HepG2 (cell line): ENCODE data around the gene PPEF2. TPM values are rescaled to one million over a fixed set of nuclear protein-coding genes. Genes with fewer than 3 reads are reported as not detected.

Source experiments
- ATAC-seq: fragments of 200-7000 bp; cut with Tn5 transposase; 3 replicates; pipeline ENCODE4 v1.9.1; 2020; ENCODE audit warnings: mild to moderate bottlenecking, moderate library complexity
- BruUV-seq: library from RNA; stranded (reverse); fragments of 400-500 nt; replicated peaks from 2 replicates; lab custom pipeline; 2021; lab: Mats Ljungman, UMichigan
- CTCF ChIA-PET: fragments of 300-600 bp; formaldehyde crosslinking; extraction: SDS; loops from one replicate; lab custom pipeline; 2021; ENCODE audit warnings: low total read pairs, inconsistent platforms, low intra/inter-chr PET ratio; lab: Yijun Ruan, JAX
- POLR2A ChIA-PET: fragments of 350-600 bp; sonication (Branson Sonifier 250); formaldehyde crosslinking; loops from one replicate; lab custom pipeline; 2020; ENCODE audit warnings: antibody characterized with exemption, inconsistent platforms; lab: Yijun Ruan, JAX
- DNase-seq: peaks from one replicate; pipeline ENCODE4 v3.0.0-alpha.2; 2015; ENCODE audit warnings: low spot score
- FAIRE-seq: peaks from 3 replicates; lab custom pipeline; 2011; peaks lifted over from hg19 to GRCh38; lab: Jason Lieb, UNC
- H2AFZ ChIP-seq: one replicate; pipeline ENCODE4 v1.6.1; 2011; ENCODE audit warnings: low read length, inconsistent platforms
- H3K27ac ChIP-seq: fragments of 300-600 bp; 3 replicates; pipeline ENCODE4 v1.8.0; 2011; ENCODE audit warnings: mixed run types, mild to moderate bottlenecking, mixed read lengths, low read length, inconsistent platforms; ENCODE audit not compliant: insufficient read depth; ENCODE audit errors: extremely low read length
- H3K27me3 ChIP-seq, 2 experiments: fragments of 200-600 bp in 1 of 2; 2 replicates in 1 of 2; 3 replicates in 1 of 2; pipeline versions ENCODE4 v1.6.0 to v1.8.0; 2011; ENCODE audit warnings: low read length in 2 of 2, mild to moderate bottlenecking in 2 of 2, moderate library complexity in 2 of 2, inconsistent platforms in 1 of 2; ENCODE audit not compliant: insufficient read depth in 2 of 2, control insufficient read depth in 1 of 2
- H3K36me3 ChIP-seq, 2 experiments: fragments of 200-600 bp in 1 of 2; replicated peaks in 1 of 2; 2 replicates in 1 of 2; 3 replicates in 1 of 2; pipeline versions ENCODE4 v1.5.1 to v1.8.0; 2011; ENCODE audit warnings: low read length in 2 of 2, inconsistent platforms in 1 of 2; ENCODE audit not compliant: insufficient read depth in 2 of 2, control insufficient read depth in 1 of 2
- H3K4me1 ChIP-seq: 2 replicates; pipeline ENCODE4 v1.5.1; 2012; ENCODE audit warnings: low read length, inconsistent platforms; ENCODE audit not compliant: insufficient read depth
- H3K4me2 ChIP-seq: 2 replicates; pipeline ENCODE4 v1.6.0; 2011; ENCODE audit warnings: low read depth, low read length, inconsistent platforms
- H3K4me3 ChIP-seq, 3 experiments: fragments of 200-600 bp in 1 of 3; sonication (generic), shearing (Covaris generic) in 1 of 3; replicated peaks in 1 of 3; 2 replicates each; pipeline ENCODE4 v1.5.1; 2011 to 2016; ENCODE audit warnings: low read length in 3 of 3, inconsistent platforms in 2 of 3, low read depth in 2 of 3, mild to moderate bottlenecking in 2 of 3, control low read depth in 1 of 3, mixed read lengths in 1 of 3; ENCODE audit not compliant: insufficient read depth in 1 of 3
- H3K79me2 ChIP-seq: one replicate; pipeline ENCODE4 v1.6.1; 2011; ENCODE audit warnings: low read length, inconsistent platforms; ENCODE audit not compliant: insufficient read depth
- H3K9ac ChIP-seq: 2 replicates; pipeline ENCODE4 v1.6.0; 2011; ENCODE audit warnings: mild to moderate bottlenecking, low read depth, low read length, inconsistent platforms; ENCODE audit not compliant: insufficient read depth
- H3K9me3 ChIP-seq: 2 replicates; pipeline ENCODE4 v1.5.1; 2012; ENCODE audit warnings: mild to moderate bottlenecking, low read length
- H4K20me1 ChIP-seq: 2 replicates; pipeline ENCODE4 v1.6.0; 2011; ENCODE audit warnings: inconsistent platforms, mild to moderate bottlenecking, low read length, moderate library complexity; ENCODE audit not compliant: insufficient read depth
- ATF1 ChIP-seq: IDR thresholded peaks from 2 replicates; pipeline ENCODE4 v1.6.1; 2016; ENCODE audit warnings: mild to moderate bottlenecking, control low read depth
- ATF2 ChIP-seq: sonication (generic); formaldehyde crosslinking; IDR thresholded peaks from 2 replicates; pipeline ENCODE4 v1.4.0; 2020; ENCODE audit warnings: missing genetic modification reagents
- CTCF ChIP-seq: sonication (generic); formaldehyde crosslinking; IDR thresholded peaks from 2 replicates; pipeline ENCODE4 v1.5.0; 2020; ENCODE audit warnings: mild to moderate bottlenecking, missing genetic modification reagents, moderate library complexity
- IRF2 ChIP-seq: IDR thresholded peaks from 2 replicates; pipeline ENCODE4 v1.6.1; 2018; ENCODE audit warnings: missing genetic modification reagents, missing compliant biosample characterization
- RAD21 ChIP-seq: fragments of 450-650 bp; formaldehyde crosslinking; IDR thresholded peaks from 2 replicates; pipeline ENCODE4 v1.5.0; 2020; ENCODE audit warnings: mild to moderate bottlenecking
- SMC3 ChIP-seq: IDR thresholded peaks from 2 replicates; pipeline ENCODE4 v1.6.1; 2011; ENCODE audit warnings: low read length, improper control_type of control experiment
- STAG1 ChIP-seq: sonication (generic); formaldehyde crosslinking; IDR thresholded peaks from 2 replicates; pipeline ENCODE4 v1.4.0; 2020; ENCODE audit warnings: missing genetic modification reagents
- ZNF142 ChIP-seq: sonication (generic); formaldehyde crosslinking; IDR thresholded peaks from 2 replicates; pipeline ENCODE4 v1.4.0; 2020; ENCODE audit warnings: missing genetic modification reagents
- ZNF276 ChIP-seq: sonication (generic); formaldehyde crosslinking; IDR thresholded peaks from 2 replicates; pipeline ENCODE4 v1.4.0; 2020; ENCODE audit warnings: mild to moderate bottlenecking, low read depth, missing genetic modification reagents
- ZNF570 ChIP-seq: sonication (generic); formaldehyde crosslinking; IDR thresholded peaks from 2 replicates; pipeline ENCODE4 v1.4.0; 2020; ENCODE audit warnings: mild to moderate bottlenecking, missing genetic modification reagents, borderline replicate concordance
- ZNF883 ChIP-seq: sonication (generic); formaldehyde crosslinking; IDR thresholded peaks from 2 replicates; pipeline ENCODE4 v1.5.1; 2020; ENCODE audit warnings: mild to moderate bottlenecking, missing genetic modification reagents; ENCODE audit errors: not compliant biosample characterization
- WGBS: methylation state at CpG from one replicate; pipeline ENCODE4 v1.1.6; 2017; ENCODE audit warnings: low lambda C conversion rate; 5-methylcytosine and 5-hydroxymethylcytosine counted together
- in situ Hi-C: cut with HindIII; loops from 2 replicates; pipeline ENCODE4 v1.10.0; 2017; ENCODE audit warnings: low pct_unique_long_range_greater_than_20kb; ENCODE audit not compliant: extremely low pct_ligation_motif_present
- intact Hi-C: fragments of 100-400 bp; cut with micrococcal nuclease; formaldehyde crosslinking; loops from one replicate; pipeline ENCODE4 v1.10.0; 2022; ENCODE audit not compliant: unreplicated experiment
- polyA plus RNA-seq, 8 experiments: library from polyadenylated mRNA; depleted of rRNA in 3 of 8; stranded (reverse) in 7 of 8; unstranded in 1 of 8; fragments of >200 nt; fragmentation: Illumina TruSeq in 4 of 8; extraction: Trizol in 4 of 8; gene quantifications; 2 replicates each; pipeline versions ENCODE4 v1.2.1 to v1.2.3, GENCODE V29; 2011 to 2016; ENCODE audit warnings: low read depth in 4 of 8, missing spikeins in 1 of 8, mixed read lengths in 1 of 8; ENCODE audit not compliant: insufficient read depth in 1 of 8
- total RNA-seq, 5 experiments: library from RNA; depleted of rRNA; stranded (reverse); fragments of >200 nt; fragmentation: Illumina TruSeq; extraction: Trizol; gene quantifications; 2 replicates each; pipeline ENCODE4 v1.2.3, GENCODE V29; 2016; ENCODE audit warnings: low read depth in 1 of 5

PPEF2 gene
- total and polyA plus RNA-seq, 2 of the 13 experiments (the other 11 are each of a cell fraction or from before 2014, with no cell fraction given), result 0.01 TPM; not detected in 1

- POLR2A ChIA-PET, result interaction anchor here (1.5 kb wide), 1 partner anchor 25 kb away, joined by 5 read pairs; the partner anchor contains the start of gene NAAA
- no peaks in the 10 kb centered on the region for H3K79me2 ChIP-seq
Observed at GRCh38 chr4:75916091-75916661, 13.9 kb upstream of the PPEF2 start.

More at GRCh38 chr4:75916091-75916661, 13.9 kb upstream of the PPEF2 start:
- 83% methylated on average over 1 of the region's 1 CpG for WGBS
- Histone ChIP-seq H2AFZ (no peak overlapping the region), H3K27me3 (no peaks in the 10 kb centered on the region), H3K9me3 (0 out of 2 replicates have a peak, but pooled peaks cover under 1% of the 10 kb centered on the region), H3K4me2 (no peak overlapping the region), H3K9ac (no peak overlapping the region), H4K20me1 (no peaks in the 10 kb centered on the region), H3K36me3 (peaks cover 6 to 9% of the 10 kb centered on the region in 2 experiments; a peak in 3 of 5 replicates), H3K27ac (peak overlapping the region; percentile 8), H3K4me3 (no peak overlapping the region), H3K4me1 (peaks cover 5% of the 10 kb centered on the region)
- peak; percentile 88 for ATAC-seq
- CTCF ChIA-PET, result interaction anchor here (0.8 to 2.6 kb wide), 3 partner anchors 25 to 153 kb away, joined by 3 to 14 read pairs (median 6); partner anchors contain the start of gene NAAA
- peak; percentile 25 for DNase-seq
- peak; percentile 91 for FAIRE-seq
- no TSS peak for BruUV-seq
- TF ChIP-seq ZNF883 (CRISPR knock-in tag) (no peak), ZNF142 (no peak), SMC3 (peak; percentile 70), STAG1 (CRISPR knock-in tag) (peak; percentile 65), ZNF570 (CRISPR knock-in tag) (no peak), ATF2 (CRISPR knock-in tag) (no peak), ATF1 (CRISPR knock-in tag) (no peak), ZNF276 (CRISPR knock-in tag) (no peak), RAD21 (peak; percentile 24; the same call in 1 of the 2 replicates), IRF2 (CRISPR knock-in tag) (0 out of 2 replicates have a peak, but pooled peaks have one; percentile 18), CTCF (peak; percentile 72)
- intact Hi-C loops, result loop anchor here (1.0 to 5.0 kb wide), 4 partner anchors 25 to 171 kb away; partner anchors contain the start of gene NAAA
- in situ Hi-C loops, result no loop called here
